Measurements from ENCODE around the gene PDCD7. TPM values are rescaled to one million over a fixed set of nuclear protein-coding genes. Genes with fewer than 3 reads are reported as not detected.

PDCD7 gene
- total and polyA plus RNA-seq, 12 donors: 9.0 to 25.1 (median 15.9) TPM

GRCh38 chr15:65091946-65092770, 41.5 kb downstream of the PDCD7 start:
- intact Hi-C loops (cut with DNase I): no loop called here
- peaks cover 0 to 8% (median 0%) of the 10 kb centered on the region in 9 donors for H3K36me3 ChIP-seq
- H3K4me3 ChIP-seq: no peak overlapping the region
- TF ChIP-seq, protein P1, sequence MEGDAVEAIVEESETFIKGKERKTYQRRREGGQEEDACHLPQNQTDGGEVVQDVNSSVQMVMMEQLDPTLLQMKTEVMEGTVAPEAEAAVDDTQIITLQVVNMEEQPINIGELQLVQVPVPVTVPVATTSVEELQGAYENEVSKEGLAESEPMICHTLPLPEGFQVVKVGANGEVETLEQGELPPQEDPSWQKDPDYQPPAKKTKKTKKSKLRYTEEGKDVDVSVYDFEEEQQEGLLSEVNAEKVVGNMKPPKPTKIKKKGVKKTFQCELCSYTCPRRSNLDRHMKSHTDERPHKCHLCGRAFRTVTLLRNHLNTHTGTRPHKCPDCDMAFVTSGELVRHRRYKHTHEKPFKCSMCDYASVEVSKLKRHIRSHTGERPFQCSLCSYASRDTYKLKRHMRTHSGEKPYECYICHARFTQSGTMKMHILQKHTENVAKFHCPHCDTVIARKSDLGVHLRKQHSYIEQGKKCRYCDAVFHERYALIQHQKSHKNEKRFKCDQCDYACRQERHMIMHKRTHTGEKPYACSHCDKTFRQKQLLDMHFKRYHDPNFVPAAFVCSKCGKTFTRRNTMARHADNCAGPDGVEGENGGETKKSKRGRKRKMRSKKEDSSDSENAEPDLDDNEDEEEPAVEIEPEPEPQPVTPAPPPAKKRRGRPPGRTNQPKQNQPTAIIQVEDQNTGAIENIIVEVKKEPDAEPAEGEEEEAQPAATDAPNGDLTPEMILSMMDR (IDR thresholded peaks at IDR 0.05): no peak
- H3K27me3 ChIP-seq: no peaks in the 10 kb centered on the region
- DNase-seq (no peak), ATAC-seq (no peak)
- 65 to 72% methylated on average over 12 of the region's 12 CpGs for WGBS, 2 donors
- peaks cover 10 to 59% (median 30%) of the 10 kb centered on the region in 9 donors for H3K4me1 ChIP-seq
- peak overlapping the region in 3 of 10 donors; percentile 7 to 24 (median 10) for H3K27ac ChIP-seq
- H3K9me3 ChIP-seq: no peaks in the 10 kb centered on the region

GRCh38 chr15:65089206-65089824, 44.3 kb downstream of the PDCD7 start:
- intact Hi-C loops (cut with DNase I): loop anchor here in 5 of 10 donors (5.0 to 10.0 kb wide), 3 partner anchors 37 to 57 kb away; no protein-coding TSS in a partner anchor
- TF ChIP-seq, protein P1 (IDR thresholded peaks at IDR 0.05): no peak
- peak in 1 of 2 donors; percentile 72 for DNase-seq
- Histone ChIP-seq H3K36me3 (peaks cover 0 to 4% (median 0%) of the 10 kb centered on the region in 9 donors), H3K27me3 (no peaks in the 10 kb centered on the region), H3K4me3 (no peak overlapping the region), H3K9me3 (no peaks in the 10 kb centered on the region), H3K4me1 (peaks cover 10 to 77% (median 44%) of the 10 kb centered on the region in 9 donors), H3K27ac (peak overlapping the region; percentile 76 to 94 (median 90))
- 40 to 41% methylated on average over 5 of the region's 5 CpGs for WGBS, 2 donors
- peak in 6 of 8 donors; percentile 10 to 28 (median 16) for ATAC-seq

DNA sequence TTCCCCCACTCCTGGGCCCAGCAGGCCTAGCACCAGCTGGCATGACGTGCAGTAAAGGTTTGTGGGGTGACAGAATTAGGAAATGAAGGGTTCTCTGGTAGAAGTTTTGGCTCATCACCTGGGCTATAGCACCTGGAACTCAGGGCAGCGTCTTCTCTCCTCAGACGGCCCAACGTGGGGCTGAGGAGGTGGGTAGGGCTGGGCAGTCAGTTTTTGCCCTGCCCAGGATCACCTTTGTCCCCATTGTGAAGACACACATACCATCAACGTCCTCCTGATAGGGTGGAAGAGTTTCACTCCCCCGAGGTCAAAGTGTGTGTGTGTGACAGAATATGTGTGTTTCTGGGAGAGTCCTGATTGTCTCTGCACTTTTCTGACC, 45.0 kb downstream of the PDCD7 start:
- no peaks in the 10 kb centered on the region for H3K9me3 ChIP-seq
- ATAC-seq (peak in 2 of 8 donors; percentile 1 to 3), DNase-seq (no peak)
- peaks cover 0 to 4% (median 0%) of the 10 kb centered on the region in 9 donors for H3K36me3 ChIP-seq
- no peak overlapping the region for H3K4me3 ChIP-seq
- peaks cover 0 to under 1% (median 0%) of the 10 kb centered on the region in 7 donors for H3K27me3 ChIP-seq
- intact Hi-C loops (cut with DNase I): loop anchor here in 5 of 10 donors (5.0 to 10.0 kb wide), 3 partner anchors 36 to 56 kb away; no protein-coding TSS in a partner anchor
- 47 to 54% methylated on average over 6 of the region's 6 CpGs for WGBS, 2 donors
- H3K27ac ChIP-seq: peak overlapping the region; percentile 76 to 94 (median 90)
- TF ChIP-seq, protein P1 (IDR thresholded peaks at IDR 0.05): no peak
- peaks cover 10 to 77% (median 50%) of the 10 kb centered on the region in 9 donors for H3K4me1 ChIP-seq
